RWPE1 (cell line): ENCODE results near the gene SLC24A1.
"Not testable (repeated sequence)": the region's sequence is repeated elsewhere in the genome, so short reads cannot be mapped to it uniquely, and the experiment has no call there.

Experiments used
- CTCF ChIA-PET: fragments of 350-600 bp; sonication (Branson Sonifier 250); formaldehyde crosslinking; extraction: SDS; loops from one replicate; lab custom pipeline; 2021; lab: Yijun Ruan, JAX
- POLR2A ChIA-PET: fragments of 400-600 bp; formaldehyde crosslinking; extraction: SDS; loops from one replicate; lab custom pipeline; 2020; ENCODE audit warnings: antibody characterized with exemption; ENCODE audit not compliant: low non-redundant PET; lab: Yijun Ruan, JAX
- DNase-seq: peaks from one replicate; pipeline ENCODE4 v3.0.0; 2012; ENCODE audit warnings: low spot score
- H3K27ac ChIP-seq: fragments of 450-650 bp; 2 replicates; pipeline ENCODE4 v1.5.1; 2017
- CTCF ChIP-seq: fragments of 450-650 bp; conservative IDR thresholded peaks from 2 replicates; pipeline ENCODE4 v1.5.1; 2017; ENCODE audit warnings: low read depth, mild to moderate bottlenecking

The SLC24A1 gene

GRCh38 chr15:65612949-65613744, 8.6 kb upstream of the SLC24A1 start:
- DNase-seq = no peak
- no peak for TF ChIP-seq CTCF
- ChIA-PET CTCF (no interaction called here), POLR2A (no interaction called here)
- no peak overlapping the region for H3K27ac ChIP-seq

- H3K27ac ChIP-seq, DNase-seq, POLR2A ChIA-PET, CTCF ChIA-PET: not testable (repeated sequence)
These were observed 5.9 kb upstream of the SLC24A1 start for GRCh38 chr15:65615887-65616286.

- no peak overlapping the region for H3K27ac ChIP-seq
- CTCF ChIA-PET = no interaction called here
- POLR2A ChIA-PET = no interaction called here
- TF ChIP-seq CTCF = no peak
- DNase-seq = no peak
These were observed 3.1 kb upstream of the SLC24A1 start for GRCh38 chr15:65618560-65619109.

- DNase-seq = no peak
- CTCF ChIA-PET = interaction anchor here (0.5 kb wide), 1 partner anchor 11 kb away, joined by 3 read pairs; no protein-coding TSS in a partner anchor
- no peak for TF ChIP-seq CTCF
- no peak overlapping the region for H3K27ac ChIP-seq
- POLR2A ChIA-PET = no interaction called here
These were observed 2.0 kb upstream of the SLC24A1 start for GRCh38 chr15:65619626-65620290.

GRCh38 chr15:65620833-65621232, 905 bp upstream of the SLC24A1 start:
- ChIA-PET CTCF (interaction anchor here (0.5 to 1.0 kb wide), 2 partner anchors 17 to 244 kb away, joined by 3 read pairs; no protein-coding TSS in a partner anchor), POLR2A (no interaction called here)
- H3K27ac ChIP-seq = no peak overlapping the region
- no peak for TF ChIP-seq CTCF
- DNase-seq = no peak

GRCh38 chr15:65623103-65623502, 1.4 kb downstream of the SLC24A1 start:
- TF ChIP-seq CTCF = no peak
- no peak for DNase-seq
- no peak overlapping the region for H3K27ac ChIP-seq
- CTCF ChIA-PET = interaction anchor here (0.7 kb wide), 1 partner anchor 14 kb away, joined by 3 read pairs; no protein-coding TSS in a partner anchor
- POLR2A ChIA-PET = no interaction called here
